Fibroblast of the aortic adventitia (primary cell): ENCODE measurements around the gene ARPC1B. TPM values are rescaled to one million over a fixed set of nuclear protein-coding genes. Genes with fewer than 3 reads are reported as not detected.
"Not testable (repeated sequence)": the region's sequence is repeated elsewhere in the genome, so short reads cannot be mapped to it uniquely, and the experiment has no call there.

Experiments
- DNase-seq: peaks from one replicate; pipeline ENCODE4 v3.0.0-alpha.2; 2010; ENCODE audit warnings: low read depth
- H3K4me3 ChIP-seq: 2 replicates; pipeline ENCODE4 v1.5.1; 2011; ENCODE audit warnings: low read depth, mild to moderate bottlenecking, control low read depth, low read length, moderate library complexity
- CTCF ChIP-seq: IDR thresholded peaks from 2 replicates; pipeline ENCODE4 v1.5.1; 2011; ENCODE audit warnings: mild to moderate bottlenecking, low read length, control low read depth, inconsistent platforms; ENCODE audit not compliant: insufficient read depth
- total RNA-seq: library from RNA; depleted of rRNA; stranded (reverse); fragments of >200 nt; gene quantifications from 2 replicates; pipeline ENCODE4 v1.2.3, GENCODE V29; 2012; ENCODE audit warnings: low replicate concordance

Gene ARPC1B
- total RNA-seq, 1 donor: 358 TPM

GRCh38 chr7:99384523-99384922, 10.0 kb downstream of the ARPC1B start:
- H3K4me3 ChIP-seq: no peak overlapping the region
- no peak for DNase-seq
- TF ChIP-seq CTCF: no peak

DNA sequence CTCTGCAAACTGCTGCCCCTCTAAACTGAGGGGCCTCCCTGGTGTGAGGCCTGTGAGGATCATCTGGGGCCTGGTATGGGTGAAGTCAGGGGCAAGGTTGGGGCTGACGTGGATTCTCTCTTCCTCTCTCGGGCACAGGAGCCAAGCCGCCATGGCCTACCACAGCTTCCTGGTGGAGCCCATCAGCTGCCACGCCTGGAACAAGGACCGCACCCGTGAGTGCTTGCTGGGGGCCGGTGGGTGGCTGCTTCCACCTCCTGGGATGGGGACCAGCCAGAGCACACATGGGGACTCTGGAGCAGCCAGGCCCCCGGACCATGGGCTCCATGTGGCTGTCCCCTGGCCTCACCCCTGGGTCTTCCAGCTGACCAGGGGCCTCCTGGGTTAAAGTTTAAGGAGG, 11.0 kb downstream of the ARPC1B start:
- no peak for DNase-seq
- TF ChIP-seq CTCF: no peak

DNA sequence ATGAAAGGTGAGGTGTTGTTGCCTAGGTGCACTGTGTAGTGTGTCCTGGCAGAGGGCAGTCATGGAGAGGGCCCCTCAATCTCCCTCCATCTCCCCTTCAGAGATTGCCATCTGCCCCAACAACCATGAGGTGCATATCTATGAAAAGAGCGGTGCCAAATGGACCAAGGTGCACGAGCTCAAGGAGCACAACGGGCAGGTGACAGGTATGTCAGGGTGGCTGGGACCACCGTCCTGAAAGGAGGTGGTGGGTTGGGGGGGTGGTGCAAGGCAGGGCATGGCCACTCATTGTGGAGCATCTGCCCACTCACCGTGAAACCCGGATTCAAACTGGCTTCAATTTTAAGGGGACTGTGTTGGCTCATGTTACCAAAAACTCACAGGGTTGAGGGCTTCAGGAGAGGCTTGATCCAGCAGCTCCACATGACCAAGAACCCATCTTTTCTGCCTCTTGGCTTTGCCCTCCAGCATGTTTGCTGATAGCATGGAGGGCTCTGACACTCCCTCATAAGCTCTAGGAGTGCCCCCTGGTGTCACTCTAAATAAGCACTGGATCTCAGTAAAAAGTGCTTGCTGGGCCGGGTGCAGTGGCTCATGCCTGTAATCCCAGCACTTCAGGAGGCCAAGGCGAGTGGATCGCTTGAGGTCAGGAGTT, 12.2 kb downstream of the ARPC1B start:
- DNase-seq: peak; percentile 56
- peak; percentile 26 for TF ChIP-seq CTCF

More for the DNA sequence above, 11.0 kb downstream of the ARPC1B start:
- no peak overlapping the region for H3K4me3 ChIP-seq

GRCh38 chr7:99387239-99387635, 12.7 kb downstream of the ARPC1B start:
- DNase-seq, H3K4me3 ChIP-seq: not testable (repeated sequence)

More for the DNA sequence above, 12.2 kb downstream of the ARPC1B start:
- no peak overlapping the region for H3K4me3 ChIP-seq

- no peak overlapping the region for H3K4me3 ChIP-seq
- no peak for DNase-seq
- TF ChIP-seq CTCF: no peak
These were observed 13.4 kb downstream of the ARPC1B start for GRCh38 chr7:99387912-99388311.

- DNase-seq: no peak
- TF ChIP-seq CTCF: no peak
- H3K4me3 ChIP-seq: no peak overlapping the region
These were observed 15.2 kb downstream of the ARPC1B start for GRCh38 chr7:99389772-99390171.

- H3K4me3 ChIP-seq: no peak overlapping the region
- no peak for TF ChIP-seq CTCF
- no peak for DNase-seq
These were observed 16.5 kb downstream of the ARPC1B start for GRCh38 chr7:99390941-99391602.
